Measurements from ENCODE around the gene TOR1B.

DNA sequence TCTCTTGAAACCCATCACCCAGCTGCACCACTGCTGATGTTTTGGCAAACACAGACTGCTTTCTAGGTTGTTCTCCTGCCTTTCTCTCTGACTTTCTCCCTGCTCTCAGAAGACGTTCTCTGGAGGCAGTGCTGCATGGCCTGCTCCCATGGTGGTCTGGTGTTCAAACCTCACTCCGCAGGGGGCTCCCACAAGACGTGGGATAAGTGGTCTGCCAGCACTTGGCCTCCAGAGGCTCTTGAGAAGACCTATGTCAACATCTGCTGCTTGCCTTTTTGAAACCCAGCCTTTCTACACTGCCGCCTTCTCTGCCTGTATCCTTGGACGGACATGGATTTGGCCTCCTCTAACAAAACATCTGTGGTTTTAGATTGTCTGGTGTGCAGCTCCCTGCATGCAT is 48.8 kb downstream of the TOR1B start:
- TF ChIP-seq, protein P1, sequence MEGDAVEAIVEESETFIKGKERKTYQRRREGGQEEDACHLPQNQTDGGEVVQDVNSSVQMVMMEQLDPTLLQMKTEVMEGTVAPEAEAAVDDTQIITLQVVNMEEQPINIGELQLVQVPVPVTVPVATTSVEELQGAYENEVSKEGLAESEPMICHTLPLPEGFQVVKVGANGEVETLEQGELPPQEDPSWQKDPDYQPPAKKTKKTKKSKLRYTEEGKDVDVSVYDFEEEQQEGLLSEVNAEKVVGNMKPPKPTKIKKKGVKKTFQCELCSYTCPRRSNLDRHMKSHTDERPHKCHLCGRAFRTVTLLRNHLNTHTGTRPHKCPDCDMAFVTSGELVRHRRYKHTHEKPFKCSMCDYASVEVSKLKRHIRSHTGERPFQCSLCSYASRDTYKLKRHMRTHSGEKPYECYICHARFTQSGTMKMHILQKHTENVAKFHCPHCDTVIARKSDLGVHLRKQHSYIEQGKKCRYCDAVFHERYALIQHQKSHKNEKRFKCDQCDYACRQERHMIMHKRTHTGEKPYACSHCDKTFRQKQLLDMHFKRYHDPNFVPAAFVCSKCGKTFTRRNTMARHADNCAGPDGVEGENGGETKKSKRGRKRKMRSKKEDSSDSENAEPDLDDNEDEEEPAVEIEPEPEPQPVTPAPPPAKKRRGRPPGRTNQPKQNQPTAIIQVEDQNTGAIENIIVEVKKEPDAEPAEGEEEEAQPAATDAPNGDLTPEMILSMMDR (IDR thresholded peaks at IDR 0.05; ENCODE audit: insufficient read depth, low read length) = no peak
- TF ChIP-seq POLR2AphosphoS5 (IDR thresholded peaks at IDR 0.05; ENCODE audit: low read depth) (no peak), GABPA (IDR thresholded peaks at IDR 0.05; ENCODE audit: low read depth) (no peak), SPI1 (IDR thresholded peaks at IDR 0.05; ENCODE audit: borderline replicate concordance, low read depth) (no peak)
- TF ChIP-seq, protein P2, sequence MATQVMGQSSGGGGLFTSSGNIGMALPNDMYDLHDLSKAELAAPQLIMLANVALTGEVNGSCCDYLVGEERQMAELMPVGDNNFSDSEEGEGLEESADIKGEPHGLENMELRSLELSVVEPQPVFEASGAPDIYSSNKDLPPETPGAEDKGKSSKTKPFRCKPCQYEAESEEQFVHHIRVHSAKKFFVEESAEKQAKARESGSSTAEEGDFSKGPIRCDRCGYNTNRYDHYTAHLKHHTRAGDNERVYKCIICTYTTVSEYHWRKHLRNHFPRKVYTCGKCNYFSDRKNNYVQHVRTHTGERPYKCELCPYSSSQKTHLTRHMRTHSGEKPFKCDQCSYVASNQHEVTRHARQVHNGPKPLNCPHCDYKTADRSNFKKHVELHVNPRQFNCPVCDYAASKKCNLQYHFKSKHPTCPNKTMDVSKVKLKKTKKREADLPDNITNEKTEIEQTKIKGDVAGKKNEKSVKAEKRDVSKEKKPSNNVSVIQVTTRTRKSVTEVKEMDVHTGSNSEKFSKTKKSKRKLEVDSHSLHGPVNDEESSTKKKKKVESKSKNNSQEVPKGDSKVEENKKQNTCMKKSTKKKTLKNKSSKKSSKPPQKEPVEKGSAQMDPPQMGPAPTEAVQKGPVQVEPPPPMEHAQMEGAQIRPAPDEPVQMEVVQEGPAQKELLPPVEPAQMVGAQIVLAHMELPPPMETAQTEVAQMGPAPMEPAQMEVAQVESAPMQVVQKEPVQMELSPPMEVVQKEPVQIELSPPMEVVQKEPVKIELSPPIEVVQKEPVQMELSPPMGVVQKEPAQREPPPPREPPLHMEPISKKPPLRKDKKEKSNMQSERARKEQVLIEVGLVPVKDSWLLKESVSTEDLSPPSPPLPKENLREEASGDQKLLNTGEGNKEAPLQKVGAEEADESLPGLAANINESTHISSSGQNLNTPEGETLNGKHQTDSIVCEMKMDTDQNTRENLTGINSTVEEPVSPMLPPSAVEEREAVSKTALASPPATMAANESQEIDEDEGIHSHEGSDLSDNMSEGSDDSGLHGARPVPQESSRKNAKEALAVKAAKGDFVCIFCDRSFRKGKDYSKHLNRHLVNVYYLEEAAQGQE (IDR thresholded peaks at IDR 0.05; ENCODE audit: insufficient replicate concordance, low read depth) = no peak

Measured in HL-60 (cell line).